HG02884 (cell line): ENCODE data around the gene PRR5L.
"Not testable (repeated sequence)": the region's sequence is repeated elsewhere in the genome, so short reads cannot be mapped to it uniquely, and the experiment has no call there.

Experiments used
- ATAC-seq: cut with Tn5 transposase; IDR thresholded peaks from one replicate; pipeline ENCODE4 v1.9.1; 2021; ENCODE audit warnings: mild to moderate bottlenecking, moderate library complexity; ENCODE audit not compliant: unreplicated experiment

Gene PRR5L

GRCh38 chr11:36280531-36280930, 15.6 kb upstream of the PRR5L start:
- ATAC-seq, result no peak

GRCh38 chr11:36281850-36282249, 14.2 kb upstream of the PRR5L start:
- no peak for ATAC-seq

DNA sequence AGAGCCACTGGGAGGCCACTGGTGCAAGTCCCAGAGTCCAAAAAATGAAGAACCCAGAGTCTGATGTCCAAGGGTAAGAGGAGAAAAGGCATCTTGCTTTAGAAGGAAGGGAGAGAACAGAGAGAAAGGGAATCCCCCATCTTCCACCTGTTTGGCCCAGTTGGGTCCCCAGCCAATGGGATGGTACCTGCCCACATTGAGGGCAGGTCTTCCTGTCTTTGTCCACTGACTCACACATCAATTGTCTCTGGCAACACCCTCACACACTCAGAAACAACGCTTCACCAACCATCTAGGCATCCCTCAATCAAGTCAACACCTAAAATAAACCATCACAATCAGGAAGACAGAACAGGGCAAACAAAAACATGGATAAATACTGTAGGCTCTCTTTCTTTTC, 13.2 kb upstream of the PRR5L start:
- ATAC-seq, result no peak

DNA sequence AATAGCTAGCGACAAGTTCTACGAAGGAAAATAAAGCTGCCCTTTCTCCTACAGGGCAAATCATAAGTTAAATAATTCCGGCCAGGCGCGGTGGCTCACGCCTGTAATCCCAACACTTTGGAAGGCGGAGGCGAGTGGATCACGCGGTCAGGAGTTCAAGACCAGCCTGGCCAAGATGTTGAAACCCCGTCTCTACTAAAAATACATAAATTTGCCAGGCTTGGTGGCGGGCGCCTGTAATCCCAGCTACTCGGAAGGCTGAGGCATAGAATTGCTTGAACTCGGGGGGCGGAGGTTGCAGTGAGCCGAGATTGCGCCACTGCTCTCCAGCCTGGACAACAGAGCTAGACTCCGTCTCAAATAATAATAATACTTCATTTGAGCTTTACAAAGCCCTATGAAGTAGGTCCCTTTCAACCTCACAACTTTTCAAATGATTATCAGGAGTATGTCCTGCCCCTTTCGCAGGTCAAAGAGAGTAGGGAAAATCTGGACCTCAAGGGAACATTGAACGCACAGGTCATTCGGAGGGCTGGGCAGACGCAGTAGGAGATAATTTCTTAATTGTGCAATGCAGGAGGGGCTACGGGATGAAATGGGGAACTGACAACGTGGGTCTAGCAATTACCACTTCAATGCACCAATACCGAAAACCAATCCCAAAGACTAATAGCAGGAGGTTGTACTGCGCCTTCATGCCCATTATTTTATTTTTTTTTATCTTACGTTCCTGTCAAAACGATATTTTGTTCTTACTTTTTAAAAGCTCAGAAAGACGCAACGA, 7.5 kb upstream of the PRR5L start:
- no peak for ATAC-seq

DNA sequence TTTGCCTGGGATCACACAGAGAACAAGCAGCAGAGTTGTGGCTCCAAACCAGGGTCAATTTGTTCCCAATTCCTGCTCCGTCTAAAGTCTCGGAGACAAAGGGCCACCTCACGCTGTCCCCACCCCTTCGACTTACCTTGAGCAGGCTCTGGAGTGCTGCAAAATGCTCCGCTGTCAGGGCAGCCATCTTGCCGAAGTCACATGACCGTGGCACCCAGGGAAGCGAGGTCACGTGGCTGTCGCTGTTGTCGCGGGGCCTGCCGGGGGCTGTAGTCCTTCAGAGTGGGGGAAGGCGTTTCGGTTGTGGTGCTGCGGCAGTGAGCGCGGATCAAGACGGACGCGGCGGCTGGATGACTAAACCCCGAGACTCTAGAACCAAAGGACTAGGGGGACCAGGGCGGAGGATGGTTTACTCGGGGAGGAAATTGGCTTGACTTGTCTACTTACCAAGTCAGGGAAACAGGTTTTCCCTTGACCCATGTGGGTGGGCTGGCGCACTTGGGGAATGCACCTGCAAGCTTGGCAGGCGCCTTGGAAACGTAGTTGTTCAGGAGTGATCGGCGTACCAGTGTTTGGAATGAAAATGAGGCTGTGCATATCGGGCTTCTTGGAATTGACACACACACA, 6.7 kb upstream of the PRR5L start, which contains the start of gene COMMD9:
Gene COMMD9, minus strand, starts transcription at position 199 of the 627 bp plus-strand sequence. Its CDS starts 12 bp downstream, at position 187.
- peak; percentile 99 for ATAC-seq

DNA sequence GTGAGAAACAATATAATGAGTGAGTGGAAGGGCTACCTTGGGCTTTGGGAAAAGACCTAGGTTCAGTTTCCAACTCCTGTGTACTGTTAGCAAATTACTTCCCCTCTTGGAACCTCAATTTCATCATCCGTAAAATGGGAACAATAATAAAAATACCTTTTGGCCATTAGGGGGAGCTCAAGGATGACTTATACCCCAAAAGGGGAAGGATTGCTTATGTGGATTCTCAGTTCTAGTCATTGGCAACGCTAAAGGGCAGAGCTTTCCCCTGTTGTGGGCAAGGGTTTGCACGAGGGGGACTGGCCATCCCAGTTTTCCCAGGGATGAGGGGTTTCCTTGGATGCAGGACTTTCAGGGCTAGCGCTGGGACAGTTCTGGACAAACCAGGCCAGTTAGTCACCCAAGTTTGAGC, 3.8 kb upstream of the PRR5L start:
- peak; percentile 31 for ATAC-seq

DNA sequence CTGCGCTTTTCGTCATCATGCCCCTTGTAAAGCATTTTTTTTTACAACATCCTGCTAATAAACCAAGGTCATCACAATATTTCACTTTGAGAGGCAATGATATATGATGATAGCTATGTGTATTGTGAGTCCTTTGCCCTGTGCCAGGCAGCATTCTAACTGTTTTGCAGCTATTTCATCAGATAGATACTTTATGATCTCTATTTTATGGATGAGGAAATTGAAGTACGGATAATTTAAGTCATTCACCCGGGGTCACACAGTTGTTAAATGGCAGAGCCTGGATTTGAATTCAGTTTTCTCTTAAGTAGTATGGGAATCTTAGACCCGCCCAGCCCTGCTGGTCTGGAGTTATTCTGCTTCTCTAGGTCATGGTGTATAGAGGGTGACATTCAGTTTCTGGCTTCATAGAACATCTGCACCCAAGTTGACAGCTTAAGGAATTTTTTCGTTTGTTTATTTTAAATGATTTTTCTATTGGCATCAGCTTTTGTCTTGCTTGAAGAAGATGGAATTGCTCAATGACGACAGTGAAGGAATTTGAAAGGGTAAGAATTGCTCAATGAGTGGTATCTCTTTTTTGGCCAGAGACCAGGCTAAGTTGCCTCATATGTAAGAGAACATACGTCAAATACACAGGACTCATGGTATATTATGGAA, 926 bp downstream of the PRR5L start:
- ATAC-seq, result no peak

DNA sequence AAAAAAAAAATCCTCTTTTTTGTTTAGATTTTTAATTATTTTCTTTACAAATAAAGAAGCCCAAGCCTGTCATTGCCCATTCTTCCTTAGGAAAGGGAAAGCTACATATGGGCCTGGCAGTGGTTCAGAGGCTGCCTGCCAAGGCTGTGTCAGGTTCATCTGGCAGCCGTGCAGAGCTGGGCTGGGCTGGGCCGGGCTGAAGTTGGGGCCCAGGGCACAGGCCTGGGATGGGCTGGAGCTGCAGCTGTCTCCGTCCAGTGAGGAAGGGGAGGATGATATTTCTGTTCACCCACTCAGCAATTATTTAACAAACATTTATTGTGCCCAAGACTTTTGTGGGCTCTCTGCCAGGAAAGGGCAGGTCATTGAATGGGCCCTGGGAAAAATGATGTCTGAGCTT, 4.6 kb downstream of the PRR5L start:
- no peak for ATAC-seq

DNA sequence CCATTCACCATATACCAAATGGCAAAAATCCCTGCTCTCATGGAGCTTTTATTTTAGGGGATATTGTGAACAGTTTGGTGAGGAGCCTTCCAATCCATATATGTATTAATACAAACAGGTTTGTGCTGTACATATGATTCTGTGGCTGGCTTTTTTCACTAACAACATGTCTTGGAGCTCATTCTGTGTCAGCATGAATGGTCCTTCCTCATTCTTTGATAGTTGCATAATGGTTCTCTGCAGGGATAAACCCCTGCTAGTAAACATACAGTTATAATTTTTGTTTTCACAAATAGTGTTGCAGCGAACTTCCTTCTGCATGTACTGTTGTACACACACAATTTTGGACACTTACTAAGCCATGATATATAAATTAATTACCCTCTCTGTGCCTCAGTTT, 8.3 kb downstream of the PRR5L start:
- ATAC-seq, result no peak

- no peak for ATAC-seq
Measured at GRCh38 chr11:36305047-36305446, 9.0 kb downstream of the PRR5L start.

- no peak for ATAC-seq
Measured at GRCh38 chr11:36306888-36307287, 10.8 kb downstream of the PRR5L start.

DNA sequence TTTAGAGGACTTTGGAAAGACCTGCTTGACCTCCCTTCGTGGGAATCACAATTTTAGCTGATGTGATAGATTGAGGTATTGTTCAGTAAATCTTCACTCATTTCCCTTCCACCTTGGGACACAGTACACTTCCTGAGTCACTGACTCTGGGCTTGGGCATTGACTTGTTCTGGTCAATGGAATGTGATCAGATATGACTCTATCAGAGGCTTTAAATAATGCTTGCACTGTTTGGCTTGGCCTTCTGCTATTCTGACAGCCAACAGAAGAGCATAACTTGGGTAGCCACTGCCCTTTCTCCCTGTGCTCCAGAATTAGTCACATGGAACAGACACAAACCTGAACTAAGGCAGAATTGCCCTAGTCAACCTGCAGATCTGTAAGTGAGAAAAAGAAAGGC, 12.5 kb downstream of the PRR5L start:
- ATAC-seq, result no peak

- no peak for ATAC-seq
Measured at GRCh38 chr11:36309779-36310178, 13.7 kb downstream of the PRR5L start.

DNA sequence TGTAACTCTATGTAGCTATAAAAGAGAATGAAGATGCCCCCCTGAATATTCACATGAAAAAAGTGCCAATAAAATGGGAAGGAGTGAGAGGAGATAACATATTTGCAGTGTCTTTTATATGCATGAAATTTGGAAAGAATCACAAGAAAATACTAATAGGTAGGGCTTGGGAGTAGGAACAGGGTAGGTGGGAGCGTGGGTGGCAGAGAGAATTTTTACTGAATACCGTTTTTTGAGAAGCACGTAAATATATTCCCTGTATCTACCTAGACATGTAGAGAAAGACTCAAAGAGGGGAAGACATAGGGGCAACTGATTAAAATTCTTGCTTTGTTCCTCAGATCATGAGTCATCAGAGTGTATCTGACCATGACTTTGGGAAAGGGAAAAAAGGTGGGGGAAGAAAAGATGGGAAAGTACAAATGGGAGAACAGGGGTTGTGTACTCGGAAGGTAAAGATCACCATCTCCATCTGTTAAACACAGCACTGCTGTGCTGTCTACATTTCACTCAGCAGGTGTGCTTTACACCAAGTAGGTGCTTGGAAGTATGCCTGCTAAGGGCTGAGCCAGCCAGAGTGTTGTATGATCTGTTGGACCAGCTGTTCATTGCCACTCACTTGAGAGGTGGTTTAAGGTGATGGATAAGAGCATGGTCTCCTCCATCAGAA, 16.0 kb downstream of the PRR5L start:
- ATAC-seq, result no peak

- no peak for ATAC-seq
Measured at GRCh38 chr11:36312611-36313472, 16.8 kb downstream of the PRR5L start.

- ATAC-seq, result no peak
Measured at GRCh38 chr11:36313750-36314433, 17.8 kb downstream of the PRR5L start.

GRCh38 chr11:36314434-36314767, 18.3 kb downstream of the PRR5L start:
- ATAC-seq, result no peak

DNA sequence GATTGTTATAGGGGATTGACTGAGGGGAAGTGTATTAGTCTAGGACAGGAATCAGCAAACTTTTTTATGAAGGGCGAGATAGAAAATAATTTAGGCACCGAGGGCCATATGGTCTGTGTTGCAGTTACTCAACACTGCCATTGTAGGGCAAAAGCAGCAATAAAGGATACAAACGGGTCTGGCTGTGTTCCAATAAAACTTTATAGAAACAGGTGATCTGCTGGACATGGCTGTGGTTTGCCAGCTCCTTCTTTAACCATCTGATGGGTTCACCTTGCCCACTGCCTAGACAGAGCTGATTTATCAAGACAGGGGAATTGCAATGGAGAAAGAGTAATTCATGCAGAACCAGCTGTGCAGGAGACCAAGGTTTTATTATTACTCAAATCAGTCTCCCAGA, 20.0 kb downstream of the PRR5L start:
- ATAC-seq, result no peak

DNA sequence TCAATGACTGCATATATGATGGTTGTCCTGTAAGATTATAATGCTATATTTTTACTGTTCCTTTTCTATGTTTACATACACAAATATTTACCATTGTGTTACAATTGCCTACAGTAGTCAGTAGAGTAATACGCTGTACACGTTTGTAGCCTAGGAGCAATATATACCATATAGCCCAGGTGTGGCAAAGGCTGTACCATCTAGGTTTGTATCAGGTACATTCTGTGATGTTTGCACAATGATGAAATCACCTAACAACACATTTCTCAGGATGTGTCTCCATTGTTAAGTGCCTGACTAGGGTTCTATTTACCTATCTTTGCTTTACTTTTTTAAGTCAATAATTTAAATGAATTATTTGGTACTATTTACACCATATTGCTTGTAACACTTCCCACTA, 21.9 kb downstream of the PRR5L start:
- ATAC-seq, result no peak

DNA sequence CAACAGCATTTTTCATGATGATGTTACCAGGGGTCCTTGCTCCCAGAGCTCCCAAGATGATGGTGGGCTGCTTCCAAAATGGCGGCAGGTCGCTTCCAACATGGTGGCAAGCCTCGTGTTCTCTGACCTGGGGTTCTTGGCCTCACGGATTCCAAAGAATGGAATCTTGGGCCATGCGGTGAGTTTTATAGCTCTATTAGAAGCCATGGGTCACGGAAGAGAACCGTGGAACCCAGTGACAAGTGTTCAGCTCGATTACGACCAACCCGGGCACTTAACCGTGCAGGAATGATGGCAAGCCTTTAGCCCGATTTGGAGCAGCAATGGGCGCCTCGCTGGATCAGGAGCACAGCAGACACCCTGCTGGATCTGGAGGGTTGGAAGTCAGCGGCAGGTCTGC, 28.9 kb downstream of the PRR5L start:
- not testable (repeated sequence) for ATAC-seq
